IMR-90 (cell line): ENCODE measurements around the gene HTT. TPM values are rescaled to one million over a fixed set of nuclear protein-coding genes. Genes with fewer than 3 reads are reported as not detected.

Experiments
- ATAC-seq: fragments of 200-7000 bp; cut with Tn5 transposase; 2 replicates; pipeline ENCODE4 v1.9.1; 2020; ENCODE audit warnings: low read depth, mild to moderate bottlenecking, moderate library complexity
- BruUV-seq: library from RNA; stranded (reverse); fragments of 400-500 nt; replicated peaks from 2 replicates; lab custom pipeline; 2021; lab: Mats Ljungman, UMichigan
- CTCF ChIA-PET: fragments of 300-600 bp; formaldehyde crosslinking; extraction: SDS; loops from one replicate; lab custom pipeline; 2021; ENCODE audit warnings: antibody characterized with exemption; lab: Yijun Ruan, JAX
- POLR2A ChIA-PET: fragments of 300-600 bp; sonication (Branson Sonifier 250); formaldehyde crosslinking; loops from one replicate; lab custom pipeline; 2022; ENCODE audit warnings: antibody characterized with exemption; ENCODE audit not compliant: unreplicated experiment; lab: Charles Lee
- DNase-seq: peaks from one replicate; pipeline ENCODE4 v3.0.0; 2013
- H2AFZ ChIP-seq: replicated peaks from 2 replicates; pipeline ENCODE3; 2013; ENCODE audit warnings: low read length, mild to moderate bottlenecking; ENCODE audit not compliant: poor library complexity
- H2AK5ac ChIP-seq: 2 replicates; pipeline ENCODE4 v1.6.1; 2013; ENCODE audit warnings: low read depth, low read length, inconsistent platforms
- H2AK9ac ChIP-seq: replicated peaks from 2 replicates; pipeline ENCODE3; 2013; ENCODE audit warnings: mild to moderate bottlenecking, low read depth, low read length, moderate library complexity; ENCODE audit not compliant: poor library complexity
- H2BK120ac ChIP-seq: 2 replicates; pipeline ENCODE4 v1.6.1; 2013; ENCODE audit warnings: low read depth, low read length, inconsistent platforms
- H2BK15ac ChIP-seq: 3 replicates; pipeline ENCODE4 v1.6.1; 2013; ENCODE audit warnings: low read depth, low read length, inconsistent platforms
- H2BK20ac ChIP-seq: 2 replicates; pipeline ENCODE4 v1.6.1; 2013; ENCODE audit warnings: low read depth, mild to moderate bottlenecking, inconsistent platforms, low read length, moderate library complexity
- H2BK5ac ChIP-seq: 2 replicates; pipeline ENCODE4 v1.6.1; 2013; ENCODE audit warnings: mild to moderate bottlenecking, low read depth, low read length, inconsistent platforms; ENCODE audit not compliant: poor library complexity, severe bottlenecking
- H3K14ac ChIP-seq: replicated peaks from 2 replicates; pipeline ENCODE4 v1.6.1; 2013; ENCODE audit warnings: low read depth, low read length, inconsistent platforms
- H3K18ac ChIP-seq: 2 replicates; pipeline ENCODE4 v1.6.1; 2013; ENCODE audit warnings: low read depth, low read length, control low read depth
- H3K23ac ChIP-seq: 2 replicates; pipeline ENCODE4 v1.6.1; 2013; ENCODE audit warnings: low read depth, low read length, inconsistent platforms
- H3K27ac ChIP-seq: 2 replicates; pipeline ENCODE4 v1.5.1; 2013; ENCODE audit warnings: mild to moderate bottlenecking, control low read depth, low read length; ENCODE audit not compliant: insufficient read depth
- H3K27me3 ChIP-seq: 2 replicates; pipeline ENCODE4 v1.6.1; 2013; ENCODE audit warnings: low read length; ENCODE audit not compliant: control insufficient read depth, insufficient read depth
- H3K36me3 ChIP-seq: 2 replicates; pipeline ENCODE4 v1.6.1; 2013; ENCODE audit warnings: low read length, mixed read lengths; ENCODE audit not compliant: control insufficient read depth, insufficient read depth
- H3K4ac ChIP-seq: 2 replicates; pipeline ENCODE4 v1.6.1; 2013; ENCODE audit warnings: low read depth, low read length, inconsistent platforms
- H3K4me1 ChIP-seq: 2 replicates; pipeline ENCODE4 v1.6.1; 2013; ENCODE audit warnings: low read length, mixed read lengths; ENCODE audit not compliant: control insufficient read depth, insufficient read depth
- H3K4me2 ChIP-seq: 2 replicates; pipeline ENCODE4 v1.6.1; 2013; ENCODE audit warnings: low read depth, mild to moderate bottlenecking, control low read depth, low read length, moderate library complexity
- H3K4me3 ChIP-seq: 2 replicates; pipeline ENCODE4 v1.5.1; 2013; ENCODE audit warnings: low read depth, mild to moderate bottlenecking, control low read depth, low read length, moderate library complexity; ENCODE audit not compliant: insufficient read depth
- H3K56ac ChIP-seq: 2 replicates; pipeline ENCODE4 v1.6.1; 2013; ENCODE audit warnings: low read length, inconsistent platforms; ENCODE audit not compliant: insufficient read depth; ENCODE audit errors: extremely low read depth
- H3K79me1 ChIP-seq, 2 experiments: 2 replicates each; pipeline ENCODE4 v1.6.1; 2013; ENCODE audit warnings: low read length in 2 of 2, inconsistent platforms in 1 of 2, low read depth in 1 of 2
- H3K9ac ChIP-seq: 2 replicates; pipeline ENCODE4 v1.6.1; 2013; ENCODE audit warnings: low read depth, low read length, control low read depth
- H3K9me1 ChIP-seq: 2 replicates; pipeline ENCODE4 v1.6.1; 2013; ENCODE audit warnings: low read length, inconsistent platforms; ENCODE audit not compliant: insufficient read depth
- H3K9me3 ChIP-seq: 2 replicates; pipeline ENCODE4 v1.6.1; 2013; ENCODE audit warnings: low read length; ENCODE audit not compliant: control insufficient read depth, insufficient read depth
- H4K20me1 ChIP-seq: 2 replicates; pipeline ENCODE4 v1.6.1; 2013; ENCODE audit warnings: low read length, inconsistent platforms; ENCODE audit not compliant: insufficient read depth
- H4K5ac ChIP-seq: 2 replicates; pipeline ENCODE4 v1.6.1; 2013; ENCODE audit warnings: mild to moderate bottlenecking, low read depth, low read length, control low read depth
- H4K8ac ChIP-seq, 2 experiments: 2 replicates each; pipeline ENCODE4 v1.6.1; 2013; ENCODE audit warnings: low read depth in 2 of 2, low read length in 2 of 2, control low read depth in 1 of 2, inconsistent platforms in 1 of 2
- H4K91ac ChIP-seq: 2 replicates; pipeline ENCODE4 v1.6.1; 2013; ENCODE audit warnings: low read depth, low read length, inconsistent platforms; ENCODE audit not compliant: insufficient read depth
- BHLHE40 ChIP-seq: fragments of 150-350 bp; IDR thresholded peaks from 2 replicates; pipeline ENCODE4 v1.6.1; 2016; ENCODE audit warnings: mild to moderate bottlenecking, low read depth, low read length
- CEBPB ChIP-seq: IDR thresholded peaks from 2 replicates; pipeline ENCODE4 v1.6.1; 2012; ENCODE audit warnings: low read depth, low read length, improper control_type of control experiment
- CHD1 ChIP-seq: IDR thresholded peaks from 2 replicates; pipeline ENCODE4 v1.6.1; 2012; ENCODE audit warnings: low read depth, low read length, improper control_type of control experiment
- CTCF ChIP-seq: conservative IDR thresholded peaks from 2 replicates; pipeline ENCODE4 v1.5.1; 2012; ENCODE audit warnings: mild to moderate bottlenecking, low read depth, low read length, improper control_type of control experiment
- ELK1 ChIP-seq: fragments of 150-350 bp; IDR thresholded peaks from 2 replicates; pipeline ENCODE4 v1.6.1; 2016; ENCODE audit warnings: low read depth, mild to moderate bottlenecking, low read length, moderate library complexity, borderline replicate concordance
- FOS ChIP-seq: fragments of 150-350 bp; IDR thresholded peaks from 2 replicates; pipeline ENCODE4 v1.6.1; 2016; ENCODE audit warnings: low read depth, low read length
- MAFK ChIP-seq: IDR thresholded peaks from 2 replicates; pipeline ENCODE4 v1.6.1; 2012; ENCODE audit warnings: low read depth, low read length, improper control_type of control experiment
- MAZ ChIP-seq: IDR thresholded peaks from 2 replicates; pipeline ENCODE4 v1.6.1; 2012; ENCODE audit warnings: low read depth, mild to moderate bottlenecking, low read length, improper control_type of control experiment, moderate library complexity, borderline replicate concordance
- MXI1 ChIP-seq: IDR thresholded peaks from 2 replicates; pipeline ENCODE4 v1.6.1; 2012; ENCODE audit warnings: low read depth, mild to moderate bottlenecking, low read length, moderate library complexity, borderline replicate concordance
- NFE2L2 ChIP-seq: fragments of 150-350 bp; IDR thresholded peaks from 2 replicates; pipeline ENCODE4 v1.6.1; 2016; ENCODE audit warnings: low read depth, mild to moderate bottlenecking, low read length
- POLR2A ChIP-seq: IDR thresholded peaks from 2 replicates; pipeline ENCODE4 v1.6.1; 2012; ENCODE audit warnings: mild to moderate bottlenecking, low read depth, low read length
- RAD21 ChIP-seq: IDR thresholded peaks from 2 replicates; pipeline ENCODE4 v1.6.1; 2012; ENCODE audit warnings: low read length, improper control_type of control experiment
- RCOR1 ChIP-seq: IDR thresholded peaks from 2 replicates; pipeline ENCODE4 v1.6.1; 2012; ENCODE audit warnings: mild to moderate bottlenecking, low read length, improper control_type of control experiment; ENCODE audit not compliant: insufficient replicate concordance
- RFX5 ChIP-seq: IDR thresholded peaks from 2 replicates; pipeline ENCODE4 v1.8.0; 2012; ENCODE audit warnings: low read depth, mild to moderate bottlenecking, low read length, moderate library complexity
- SMC3 ChIP-seq: fragments of 150-350 bp; IDR thresholded peaks from 2 replicates; pipeline ENCODE4 v1.6.1; 2016; ENCODE audit warnings: low read depth, mild to moderate bottlenecking, antibody characterized with exemption, low read length, moderate library complexity
- USF2 ChIP-seq: fragments of 150-350 bp; IDR thresholded peaks from 2 replicates; pipeline ENCODE4 v1.6.1; 2017; ENCODE audit warnings: mild to moderate bottlenecking, antibody characterized with exemption, low read length, low read depth
- WGBS, 2 experiments: methylation state at CpG; one replicate each; pipeline versions ENCODE4 v1.1.5 to v1.1.7; 2013; ENCODE audit warnings: missing lambda C conversion rate in 2 of 2; ENCODE audit not compliant: insufficient read length in 1 of 2; ENCODE audit errors: extremely low coverage in 2 of 2; 5-methylcytosine and 5-hydroxymethylcytosine counted together
- dilution Hi-C: fragments of 300-500 bp; cut with HindIII; formaldehyde crosslinking; loops from one replicate; pipeline ENCODE4 v1.14.3; 2018; ENCODE audit warnings: low sequenced_read_pairs; ENCODE audit not compliant: unreplicated experiment
- in situ Hi-C: fragments of 300-500 bp; cut with MboI; formaldehyde crosslinking; loops from 3 replicates; pipeline ENCODE4 v1.14.3; 2019; ENCODE audit warnings: low sequenced_read_pairs, inconsistent platforms, mixed read lengths
- intact Hi-C: fragments of 100-400 bp; cut with micrococcal nuclease; formaldehyde crosslinking; loops from 2 replicates; pipeline ENCODE4 v1.10.0; 2022
- polyA plus RNA-seq, 3 experiments: library from polyadenylated mRNA; depleted of rRNA; stranded (reverse); fragments of >200 nt; gene quantifications; 2 replicates each; pipeline ENCODE4 v1.2.3, GENCODE V29; 2012; ENCODE audit warnings: low replicate concordance in 1 of 3
- total RNA-seq: library from RNA; depleted of rRNA; stranded (reverse); fragments of >200 nt; gene quantifications from 2 replicates; pipeline ENCODE4 v1.2.3, GENCODE V29; 2012

The HTT gene
- total and polyA plus RNA-seq, 2 of the 4 experiments (the other 2 are of a cell fraction) = 11.6 to 14.3 TPM

- Histone ChIP-seq H3K4ac (no peak overlapping the region), H3K23ac (no peak overlapping the region), H4K91ac (no peak overlapping the region), H2AFZ (no peak overlapping the region), H4K8ac (no peak overlapping the region), H3K9me1 (peaks cover 4% of the 10 kb centered on the region; the same call in 1 of the 2 replicates), H2BK15ac (no peak overlapping the region), H3K36me3 (peaks cover 38% of the 10 kb centered on the region), H4K20me1 (peaks cover 4% of the 10 kb centered on the region; the same call in 1 of the 2 replicates), H3K4me3 (no peak overlapping the region), H3K9ac (no peak overlapping the region), H2BK120ac (no peak overlapping the region), H3K9me3 (no peaks in the 10 kb centered on the region), H3K27ac (no peak overlapping the region), H3K56ac (no peak overlapping the region), H2BK20ac (no peak overlapping the region), H3K79me1 (peaks cover 8 to 17% of the 10 kb centered on the region in 2 experiments; a peak in 2 of 4 replicates), H2AK5ac (no peak overlapping the region), H3K4me1 (peaks cover 2% of the 10 kb centered on the region; the same call in 1 of the 2 replicates), H2AK9ac (no peak overlapping the region), H3K27me3 (no peaks in the 10 kb centered on the region), H2BK5ac (no peak overlapping the region), H4K5ac (no peak overlapping the region), H3K4me2 (no peak overlapping the region), H3K18ac (no peak overlapping the region), H3K14ac (no peak overlapping the region)
- intact Hi-C loops = no loop called here
- ChIA-PET CTCF (no interaction called here), POLR2A (no interaction called here)
- TF ChIP-seq RFX5 (no peak), RCOR1 (no peak), CTCF (no peak), USF2 (no peak), BHLHE40 (no peak), ELK1 (no peak), MXI1 (no peak), RAD21 (no peak), CHD1 (no peak), MAZ (no peak), POLR2A (no peak), MAFK (no peak), CEBPB (no peak), SMC3 (no peak), FOS (no peak), NFE2L2 (no peak)
- dilution Hi-C loops = no loop called here
- no peak for DNase-seq
- in situ Hi-C loops = no loop called here
- BruUV-seq = no TSS peak
- WGBS, 2 experiments = no CpG with 5 or more reads among the region's 2 CpGs
- no peak for ATAC-seq
Observed at GRCh38 chr4:3128058-3128457, 53.6 kb downstream of the HTT start.
